H9 (cell line): ENCODE measurements around the gene NLRX1. TPM values are rescaled to one million over a fixed set of nuclear protein-coding genes. Genes with fewer than 3 reads are reported as not detected.

Experiments
- DNase-seq: peaks from one replicate; pipeline ENCODE4 v3.0.0-alpha.2; 2017
- H2AFZ ChIP-seq: one replicate; pipeline ENCODE4 v1.6.1; 2013; ENCODE audit warnings: mild to moderate bottlenecking, low read length, control low read depth, moderate library complexity
- H2AK5ac ChIP-seq: 2 replicates; pipeline ENCODE4 v1.6.1; 2013; ENCODE audit warnings: low read length, control low read depth, mixed read lengths; ENCODE audit not compliant: insufficient read length
- H2BK120ac ChIP-seq: one replicate; pipeline ENCODE4 v1.6.1; 2013; ENCODE audit warnings: low read depth, mild to moderate bottlenecking, low read length, control low read depth, inconsistent platforms; ENCODE audit not compliant: poor library complexity, severe bottlenecking
- H2BK12ac ChIP-seq: 2 replicates; pipeline ENCODE4 v1.6.1; 2013; ENCODE audit warnings: low read length, control low read depth, mixed read lengths, low read depth; ENCODE audit not compliant: insufficient read length
- H2BK15ac ChIP-seq: 2 replicates; pipeline ENCODE4 v1.6.1; 2013; ENCODE audit warnings: low read depth, low read length, control low read depth
- H2BK20ac ChIP-seq: one replicate; pipeline ENCODE4 v1.6.1; 2013; ENCODE audit warnings: low read depth, mild to moderate bottlenecking, low read length, control low read depth, inconsistent platforms; ENCODE audit not compliant: poor library complexity, severe bottlenecking
- H2BK5ac ChIP-seq: 2 replicates; pipeline ENCODE4 v1.6.1; 2013; ENCODE audit warnings: low read length, control low read depth, mixed read lengths; ENCODE audit not compliant: insufficient read length
- H3K14ac ChIP-seq: 2 replicates; pipeline ENCODE4 v1.6.1; 2013; ENCODE audit warnings: low read length, control low read depth; ENCODE audit not compliant: insufficient read depth
- H3K18ac ChIP-seq: 2 replicates; pipeline ENCODE4 v1.6.1; 2013; ENCODE audit warnings: low read depth, mild to moderate bottlenecking, mixed read lengths, low read length, control low read depth; ENCODE audit not compliant: insufficient read length
- H3K23ac ChIP-seq: 2 replicates; pipeline ENCODE4 v1.6.1; 2013; ENCODE audit warnings: low read length, control low read depth, mixed read lengths, low read depth; ENCODE audit not compliant: insufficient read length
- H3K23me2 ChIP-seq: 2 replicates; pipeline ENCODE4 v1.6.1; 2013; ENCODE audit warnings: low read depth, mild to moderate bottlenecking, mixed read lengths, low read length, control low read depth; ENCODE audit not compliant: insufficient read length, poor library complexity, severe bottlenecking
- H3K27ac ChIP-seq: 2 replicates; pipeline ENCODE4 v1.5.1; 2013; ENCODE audit warnings: low read length, control low read depth, mixed read lengths, low read depth; ENCODE audit not compliant: insufficient read length
- H3K27me3 ChIP-seq: 2 replicates; pipeline ENCODE4 v1.6.1; 2013; ENCODE audit warnings: low read length, control low read depth, inconsistent platforms; ENCODE audit not compliant: insufficient read depth
- H3K4ac ChIP-seq: 2 replicates; pipeline ENCODE4 v1.6.1; 2013; ENCODE audit warnings: low read depth, mild to moderate bottlenecking, control low read depth, inconsistent platforms, low read length, moderate library complexity
- H3K4me1 ChIP-seq: 2 replicates; pipeline ENCODE4 v1.6.1; 2013; ENCODE audit warnings: low read length, control low read depth, inconsistent platforms; ENCODE audit not compliant: insufficient read depth
- H3K4me2 ChIP-seq: 2 replicates; pipeline ENCODE4 v1.6.1; 2013; ENCODE audit warnings: low read length, control low read depth, mixed read lengths; ENCODE audit not compliant: insufficient read length, insufficient read depth
- H3K56ac ChIP-seq: 2 replicates; pipeline ENCODE4 v1.6.1; 2013; ENCODE audit warnings: low read depth, mild to moderate bottlenecking, mixed read lengths, low read length, control low read depth; ENCODE audit not compliant: insufficient read length
- H3K79me1 ChIP-seq: 2 replicates; pipeline ENCODE4 v1.6.1; 2013; ENCODE audit warnings: low read depth, mild to moderate bottlenecking, moderate library complexity, low read length, control low read depth, inconsistent platforms; ENCODE audit not compliant: insufficient read depth, poor library complexity, severe bottlenecking
- H3K79me2 ChIP-seq: 2 replicates; pipeline ENCODE4 v1.6.1; 2013; ENCODE audit warnings: low read length, control low read depth, inconsistent platforms; ENCODE audit not compliant: insufficient read depth
- H3K9ac ChIP-seq: 2 replicates; pipeline ENCODE4 v1.6.1; 2013; ENCODE audit warnings: low read length, control low read depth, mixed read lengths; ENCODE audit not compliant: insufficient read length; ENCODE audit errors: extremely low read depth
- H3K9me3 ChIP-seq: one replicate; pipeline ENCODE4 v1.6.1; 2013; ENCODE audit warnings: low read depth, low read length, inconsistent platforms; ENCODE audit not compliant: control insufficient read depth
- H3T11ph ChIP-seq: one replicate; pipeline ENCODE4 v1.6.1; 2013; ENCODE audit warnings: mild to moderate bottlenecking, low read length, control low read depth, inconsistent platforms
- H4K20me1 ChIP-seq: one replicate; pipeline ENCODE4 v1.6.1; 2013; ENCODE audit not compliant: control insufficient read depth, insufficient read length, insufficient read depth
- H4K5ac ChIP-seq: 2 replicates; pipeline ENCODE4 v1.6.1; 2013; ENCODE audit warnings: low read depth, mild to moderate bottlenecking, mixed read lengths, low read length, control low read depth; ENCODE audit not compliant: insufficient read length
- H4K8ac ChIP-seq: replicated peaks from 2 replicates; pipeline ENCODE4 v1.6.1; 2013; ENCODE audit warnings: low read length, control low read depth, mixed read lengths, low read depth; ENCODE audit not compliant: insufficient read length
- H4K91ac ChIP-seq: 2 replicates; pipeline ENCODE4 v1.6.1; 2013; ENCODE audit warnings: low read depth, mild to moderate bottlenecking, moderate library complexity, mixed read lengths, low read length, control low read depth; ENCODE audit not compliant: insufficient read length
- H3K27ac Mint-ChIP-seq, 3 experiments: 2 replicates in 2 of 3; 3 replicates in 1 of 3; pipeline ENCODE4 v1.8.0; 2020 to 2021; ENCODE audit warnings: mixed read lengths in 3 of 3, mild to moderate bottlenecking in 1 of 3, moderate library complexity in 1 of 3
- H3K27me3 Mint-ChIP-seq: 2 replicates; pipeline ENCODE4 v1.8.0; 2021; ENCODE audit warnings: low read depth, mild to moderate bottlenecking, moderate library complexity, mixed read lengths
- H3K36me3 Mint-ChIP-seq, 3 experiments: 2 replicates in 2 of 3; 3 replicates in 1 of 3; pipeline ENCODE4 v1.8.0; 2020 to 2021; ENCODE audit warnings: low read depth in 3 of 3, mixed read lengths in 3 of 3; ENCODE audit not compliant: insufficient read depth in 1 of 3
- H3K4me1 Mint-ChIP-seq, 2 experiments: 2 replicates each; pipeline ENCODE4 v1.8.0; 2020; ENCODE audit warnings: mixed read lengths in 2 of 2
- H3K4me3 Mint-ChIP-seq, 2 experiments: 2 replicates in 1 of 2; 3 replicates in 1 of 2; pipeline ENCODE4 v1.8.0; 2020 to 2021; ENCODE audit warnings: mild to moderate bottlenecking in 2 of 2, mixed read lengths in 2 of 2, moderate library complexity in 1 of 2
- H3K9me3 Mint-ChIP-seq, 2 experiments: 2 replicates in 1 of 2; 3 replicates in 1 of 2; pipeline ENCODE4 v1.8.0; 2020; ENCODE audit warnings: mild to moderate bottlenecking in 2 of 2, mixed read lengths in 2 of 2, moderate library complexity in 1 of 2
- CTCF ChIP-seq: fragments of 200-600 bp; sonication (generic); conservative IDR thresholded peaks from 3 replicates; pipeline ENCODE4 v1.8.0; 2021; ENCODE audit warnings: antibody characterized with exemption, mild to moderate bottlenecking
- WGBS: extraction: QIAGEN DNeasy Blood & Tissue Kit; methylation state at CpG from one replicate; pipeline ENCODE4 v1.1.7; 2013; ENCODE audit warnings: missing lambda C conversion rate, low lambda C conversion rate, mixed read lengths; ENCODE audit not compliant: insufficient read length; ENCODE audit errors: extremely low coverage; 5-methylcytosine and 5-hydroxymethylcytosine counted together
- total RNA-seq: library from RNA; stranded (reverse); gene quantifications from 2 replicates; pipeline ENCODE4 v1.2.1, GENCODE V29; 2021

NLRX1 gene
- total RNA-seq, 1 experiment from 2014 or later = 18.2 TPM

GRCh38 chr11:119193626-119194025 lies 25.1 kb downstream of the NLRX1 start:
- no peak for DNase-seq
- Histone ChIP-seq H3K27ac (no peak overlapping the region), H3T11ph (no peak overlapping the region), H4K5ac (no peak overlapping the region), H3K79me1 (no peaks in the 10 kb centered on the region), H3K79me2 (no peaks in the 10 kb centered on the region), H3K23ac (no peak overlapping the region), H4K8ac (no peak overlapping the region), H2AK5ac (no peak overlapping the region), H2BK20ac (no peak overlapping the region), H3K14ac (no peak overlapping the region), H3K4me2 (no peak overlapping the region), H2BK120ac (no peak overlapping the region), H4K20me1 (no peaks in the 10 kb centered on the region), H3K27me3 (no peaks in the 10 kb centered on the region), H2AFZ (no peak overlapping the region), H3K9me3 (no peaks in the 10 kb centered on the region), H4K91ac (no peak overlapping the region), H2BK15ac (no peak overlapping the region), H3K23me2 (no peaks in the 10 kb centered on the region), H3K18ac (no peak overlapping the region), H3K56ac (no peak overlapping the region), H2BK12ac (no peak overlapping the region), H2BK5ac (no peak overlapping the region), H3K9ac (no peak overlapping the region), H3K4me1 (peaks cover 2% of the 10 kb centered on the region; the same call in 1 of the 2 replicates), H3K4ac (no peak overlapping the region)
- Mint-ChIP-seq H3K27me3 (no peaks in the 10 kb centered on the region; the same call in none of the 2 replicates), H3K4me1 (peaks cover 18 to 31% of the 10 kb centered on the region in 2 experiments), H3K4me3 (no peak overlapping the region), H3K27ac (peak overlapping the region in 1 of 3 experiments; percentile 31; a peak in 1 of 7 replicates), H3K9me3 (no peaks in the 10 kb centered on the region; a peak in 1 of 5 replicates), H3K36me3 (no peaks in the 10 kb centered on the region; a peak in 1 of 7 replicates)
- TF ChIP-seq CTCF = no peak
- no CpG with 5 or more reads among the region's 10 CpGs for WGBS
